Neural cell (in vitro differentiated cells): ENCODE results near the gene BCAR3. TPM values are rescaled to one million over a fixed set of nuclear protein-coding genes. Genes with fewer than 3 reads are reported as not detected.

Source experiments
- H2AFZ ChIP-seq: fragments of 200-600, 300-800 bp; sonication (generic), shearing (Covaris generic); 2 replicates; pipeline ENCODE4 v1.6.0; 2014; ENCODE audit warnings: low read depth, mild to moderate bottlenecking, antibody characterized with exemption, low read length, moderate library complexity
- H3F3A ChIP-seq: fragments of 200-600 bp; shearing (Covaris generic); 2 replicates; pipeline ENCODE4 v1.6.1; 2016; ENCODE audit warnings: mild to moderate bottlenecking, moderate library complexity, mixed read lengths, antibody characterized with exemption, low read length; ENCODE audit not compliant: insufficient read depth, poor library complexity, severe bottlenecking
- H3K27ac ChIP-seq: fragments of 200-600, 300-800 bp; sonication (generic), shearing (Covaris generic); 2 replicates; pipeline ENCODE4 v1.5.1; 2014; ENCODE audit warnings: mild to moderate bottlenecking, low read length, moderate library complexity
- H3K27me3 ChIP-seq: fragments of 300-800, 200-600 bp; sonication (generic), shearing (Covaris generic); 2 replicates; pipeline ENCODE4 v1.6.0; 2014; ENCODE audit warnings: mild to moderate bottlenecking, low read depth, low read length, moderate library complexity; ENCODE audit not compliant: insufficient read depth
- H3K36me3 ChIP-seq: fragments of 300-800, 200-600 bp; sonication (generic), shearing (Covaris generic); 2 replicates; pipeline ENCODE4 v1.5.1; 2014; ENCODE audit warnings: mild to moderate bottlenecking, antibody characterized with exemption, low read length, moderate library complexity; ENCODE audit not compliant: insufficient read depth
- H3K4me2 ChIP-seq: fragments of 300-800, 200-600 bp; sonication (generic), shearing (Covaris generic); 2 replicates; pipeline ENCODE4 v1.6.0; 2014; ENCODE audit warnings: mild to moderate bottlenecking, low read length
- H3K4me3 ChIP-seq: fragments of 300-800, 200-600 bp; sonication (generic), shearing (Covaris generic); 2 replicates; pipeline ENCODE4 v1.5.1; 2014; ENCODE audit warnings: mild to moderate bottlenecking, low read length, moderate library complexity
- H3K79me2 ChIP-seq: fragments of 200-600 bp; shearing (Covaris generic); replicated peaks from 2 replicates; pipeline ENCODE4 v1.6.0; 2014; ENCODE audit warnings: mild to moderate bottlenecking, low read length, moderate library complexity; ENCODE audit not compliant: insufficient read depth
- H3K9ac ChIP-seq: fragments of 300-800, 200-600 bp; sonication (generic), shearing (Covaris generic); 2 replicates; pipeline ENCODE4 v1.6.1; 2016; ENCODE audit warnings: mild to moderate bottlenecking, low read length, mixed read lengths
- H3K9me2 ChIP-seq: fragments of 200-600 bp; shearing (Covaris generic); 2 replicates; pipeline ENCODE4 v1.6.1; 2016; ENCODE audit warnings: mild to moderate bottlenecking, low read length, mixed read lengths; ENCODE audit not compliant: insufficient read depth
- H3K9me3 ChIP-seq: fragments of 200-600, 300-800 bp; sonication (generic), shearing (Covaris generic); 2 replicates; pipeline ENCODE4 v1.6.1; 2016; ENCODE audit warnings: mild to moderate bottlenecking, mixed run types, low read length, moderate library complexity, mixed read lengths
- H4K20me1 ChIP-seq: fragments of 200-600 bp; shearing (Covaris generic); 2 replicates; pipeline ENCODE4 v1.6.1; 2016; ENCODE audit warnings: mild to moderate bottlenecking, mixed run types; ENCODE audit not compliant: insufficient read depth
- EP300 ChIP-seq: fragments of 450-650 bp; conservative IDR thresholded peaks from 2 replicates; pipeline ENCODE4 v1.6.1; 2014; ENCODE audit warnings: antibody characterized with exemption, mild to moderate bottlenecking, moderate library complexity; ENCODE audit not compliant: poor library complexity, severe bottlenecking
- EZH2 ChIP-seq: fragments of 200-600, 300-800 bp; shearing (Covaris generic), sonication (generic); IDR thresholded peaks from 2 replicates; pipeline ENCODE4 v1.6.1; 2014; ENCODE audit warnings: antibody characterized with exemption, low read length, borderline replicate concordance, mild to moderate bottlenecking; ENCODE audit not compliant: insufficient read depth, poor library complexity, severe bottlenecking
- MXI1 ChIP-seq: fragments of 450-650 bp; conservative IDR thresholded peaks from 2 replicates; pipeline ENCODE4 v1.6.1; 2014; ENCODE audit warnings: antibody characterized with exemption, mild to moderate bottlenecking; ENCODE audit not compliant: poor library complexity, severe bottlenecking
- POLR2AphosphoS5 ChIP-seq: IDR thresholded peaks from 2 replicates; pipeline ENCODE4 v1.6.1; 2012
- RAD21 ChIP-seq: fragments of 450-650 bp; conservative IDR thresholded peaks from 2 replicates; pipeline ENCODE4 v1.6.1; 2014; ENCODE audit warnings: antibody characterized with exemption, mild to moderate bottlenecking, moderate library complexity
- REST ChIP-seq: IDR thresholded peaks from 2 replicates; pipeline ENCODE4 v1.6.1; 2012; ENCODE audit warnings: borderline replicate concordance
- SMC3 ChIP-seq: fragments of 450-650 bp; conservative IDR thresholded peaks from 2 replicates; pipeline ENCODE4 v1.6.1; 2014; ENCODE audit warnings: antibody characterized with exemption, mild to moderate bottlenecking, moderate library complexity; ENCODE audit not compliant: poor library complexity
- TAF1 ChIP-seq: IDR thresholded peaks from 2 replicates; pipeline ENCODE4 v1.6.1; 2012; ENCODE audit warnings: low read depth
- polyA plus RNA-seq: library from polyadenylated mRNA; depleted of rRNA; stranded (reverse); fragments of >200 nt; gene quantifications from 2 replicates; pipeline ENCODE4 v1.2.3, GENCODE V29; 2014
- TF ChIP-seq, protein P1 (sequence below): fragments of 450-650 bp; IDR thresholded peaks from 2 replicates; pipeline ENCODE4 v1.5.1; 2014; ENCODE audit warnings: antibody characterized with exemption, mild to moderate bottlenecking, moderate library complexity; ENCODE audit not compliant: poor library complexity, severe bottlenecking

BCAR3 gene
- polyA plus RNA-seq, 1 donor from 2014 or later = 2.5 TPM

DNA sequence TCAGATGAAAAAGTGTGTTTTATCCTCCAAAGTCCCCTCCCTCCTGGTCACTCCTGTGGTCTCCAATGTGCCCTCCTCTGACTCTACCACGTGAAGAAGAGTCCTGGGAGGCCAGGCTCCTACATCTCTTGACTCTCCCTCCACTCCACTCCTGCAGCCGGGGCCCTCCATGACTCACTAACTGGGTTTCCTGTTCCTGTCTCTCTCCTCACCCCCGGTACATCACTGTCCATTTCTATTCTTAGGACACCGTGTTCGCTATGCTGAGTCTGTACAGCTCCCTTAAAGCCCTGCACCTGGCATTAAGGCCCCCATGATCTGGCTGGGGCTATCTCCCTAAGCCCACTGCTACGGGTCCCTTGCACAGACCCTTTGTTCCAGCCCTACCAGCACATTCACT is 93.4 kb downstream of the BCAR3 start:
- Histone ChIP-seq H3K9ac (no peak overlapping the region), H2AFZ (no peak overlapping the region), H4K20me1 (no peaks in the 10 kb centered on the region), H3K4me3 (no peak overlapping the region), H3K9me3 (no peaks in the 10 kb centered on the region), H3K4me2 (no peak overlapping the region), H3K36me3 (no peaks in the 10 kb centered on the region), H3K27me3 (no peaks in the 10 kb centered on the region), H3K27ac (no peak overlapping the region), H3F3A (no peaks in the 10 kb centered on the region), H3K79me2 (no peaks in the 10 kb centered on the region), H3K9me2 (no peaks in the 10 kb centered on the region)
- no peak for TF ChIP-seq RAD21
- no peak for TF ChIP-seq REST
- TF ChIP-seq POLR2AphosphoS5 = no peak
- TF ChIP-seq MXI1 = no peak
- no peak for TF ChIP-seq EZH2
- TF ChIP-seq EP300 = no peak
- TF ChIP-seq, protein P1, sequence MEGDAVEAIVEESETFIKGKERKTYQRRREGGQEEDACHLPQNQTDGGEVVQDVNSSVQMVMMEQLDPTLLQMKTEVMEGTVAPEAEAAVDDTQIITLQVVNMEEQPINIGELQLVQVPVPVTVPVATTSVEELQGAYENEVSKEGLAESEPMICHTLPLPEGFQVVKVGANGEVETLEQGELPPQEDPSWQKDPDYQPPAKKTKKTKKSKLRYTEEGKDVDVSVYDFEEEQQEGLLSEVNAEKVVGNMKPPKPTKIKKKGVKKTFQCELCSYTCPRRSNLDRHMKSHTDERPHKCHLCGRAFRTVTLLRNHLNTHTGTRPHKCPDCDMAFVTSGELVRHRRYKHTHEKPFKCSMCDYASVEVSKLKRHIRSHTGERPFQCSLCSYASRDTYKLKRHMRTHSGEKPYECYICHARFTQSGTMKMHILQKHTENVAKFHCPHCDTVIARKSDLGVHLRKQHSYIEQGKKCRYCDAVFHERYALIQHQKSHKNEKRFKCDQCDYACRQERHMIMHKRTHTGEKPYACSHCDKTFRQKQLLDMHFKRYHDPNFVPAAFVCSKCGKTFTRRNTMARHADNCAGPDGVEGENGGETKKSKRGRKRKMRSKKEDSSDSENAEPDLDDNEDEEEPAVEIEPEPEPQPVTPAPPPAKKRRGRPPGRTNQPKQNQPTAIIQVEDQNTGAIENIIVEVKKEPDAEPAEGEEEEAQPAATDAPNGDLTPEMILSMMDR = no peak
- no peak for TF ChIP-seq SMC3
- TF ChIP-seq TAF1 = no peak

DNA sequence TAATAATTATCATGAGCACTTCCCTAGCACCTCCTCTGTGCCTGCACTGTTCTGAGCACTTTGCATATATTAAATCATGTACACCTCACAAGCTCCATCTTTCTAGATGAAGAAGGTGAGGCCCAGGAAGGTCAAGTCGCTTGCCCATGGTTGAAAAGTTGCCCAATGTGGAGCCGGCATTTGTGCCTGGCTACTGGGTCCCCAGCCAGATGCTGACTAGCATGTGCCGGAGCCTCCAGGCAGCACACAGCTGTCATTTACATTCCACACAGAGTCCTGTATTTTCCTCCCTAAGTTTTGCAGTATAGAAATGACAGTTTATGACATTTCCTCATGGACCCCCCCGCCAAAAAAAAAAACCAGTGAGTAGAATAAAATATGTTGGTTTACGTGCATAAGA is 94.3 kb downstream of the BCAR3 start:
- Histone ChIP-seq H3K27me3 (no peaks in the 10 kb centered on the region), H3K36me3 (no peaks in the 10 kb centered on the region), H3K4me3 (no peak overlapping the region), H3K79me2 (no peaks in the 10 kb centered on the region), H3K4me2 (no peak overlapping the region), H3F3A (no peaks in the 10 kb centered on the region), H3K27ac (no peak overlapping the region), H2AFZ (no peak overlapping the region), H3K9me2 (no peaks in the 10 kb centered on the region), H4K20me1 (no peaks in the 10 kb centered on the region), H3K9ac (no peak overlapping the region), H3K9me3 (no peaks in the 10 kb centered on the region)
- TF ChIP-seq, protein P1 = no peak
- TF ChIP-seq MXI1 = no peak
- TF ChIP-seq SMC3 = no peak
- TF ChIP-seq EZH2 = no peak
